HPDE6-E6E7 (cell line): ENCODE measurements around the gene GALNT6.

Experiments used
- DNase-seq: peaks from one replicate; pipeline ENCODE4 v3.0.0; 2011; ENCODE audit warnings: missing footprints; ENCODE audit errors: extremely low spot score

The GALNT6 gene

DNA sequence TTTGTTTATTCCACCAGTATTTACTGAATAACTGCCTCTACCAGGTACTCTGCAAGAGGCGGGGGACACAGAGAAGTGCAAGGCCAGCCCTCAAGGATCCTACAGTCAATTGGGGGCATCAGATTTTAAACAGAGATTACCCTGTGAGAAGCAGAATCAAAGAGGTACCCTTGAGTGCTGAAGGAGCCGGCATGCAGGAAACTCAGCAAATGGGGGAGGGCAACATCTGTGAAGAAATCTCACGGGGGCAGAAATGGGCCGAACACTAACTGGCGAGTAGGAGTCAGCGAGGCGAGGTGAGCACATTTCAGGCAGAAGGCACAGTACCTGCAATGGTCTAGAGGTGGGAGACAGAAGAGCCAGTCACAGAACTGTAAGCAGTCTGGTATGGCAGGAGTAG lies 9.0 kb downstream of the GALNT6 start:
- DNase-seq = no peak

DNA sequence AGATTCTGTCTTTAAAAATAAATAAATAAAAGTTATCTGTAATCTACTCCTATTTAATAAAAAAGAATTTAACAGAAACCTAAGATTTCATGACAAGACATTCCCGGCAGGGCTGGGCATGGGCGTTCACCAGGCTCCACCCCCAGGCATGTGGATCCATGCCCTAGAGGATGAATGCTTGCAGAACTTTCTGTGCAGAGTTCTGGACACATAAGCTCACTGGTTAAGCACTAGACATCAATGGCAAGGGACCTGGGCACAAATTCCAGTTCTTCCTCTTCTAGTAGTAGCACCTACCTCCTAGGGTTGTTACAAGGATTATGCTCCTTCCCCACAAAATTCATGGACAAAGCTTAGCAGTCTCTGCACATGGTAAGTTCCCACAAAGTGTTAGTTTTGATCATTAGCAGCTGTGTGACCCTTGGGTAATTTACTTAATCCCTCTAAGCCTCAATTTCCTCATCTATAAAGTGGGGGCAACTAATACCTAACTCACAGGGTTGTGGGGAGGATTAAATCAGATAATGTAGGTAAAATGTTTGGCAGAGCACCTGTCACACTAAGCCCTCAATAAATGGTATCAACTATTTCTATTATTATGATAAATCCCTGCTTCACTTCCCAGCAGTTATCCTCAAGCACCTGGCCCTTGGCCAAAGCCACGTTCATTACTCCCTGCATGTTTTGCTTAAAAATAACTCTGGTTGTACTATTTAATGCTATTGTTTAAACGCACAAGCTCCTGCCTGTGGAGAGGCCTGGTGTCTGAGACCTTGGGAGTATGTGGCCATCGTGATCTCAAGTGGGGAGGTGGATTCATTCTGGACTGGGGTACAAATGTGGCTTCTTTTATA lies 9.8 kb downstream of the GALNT6 start:
- DNase-seq = no peak

DNA sequence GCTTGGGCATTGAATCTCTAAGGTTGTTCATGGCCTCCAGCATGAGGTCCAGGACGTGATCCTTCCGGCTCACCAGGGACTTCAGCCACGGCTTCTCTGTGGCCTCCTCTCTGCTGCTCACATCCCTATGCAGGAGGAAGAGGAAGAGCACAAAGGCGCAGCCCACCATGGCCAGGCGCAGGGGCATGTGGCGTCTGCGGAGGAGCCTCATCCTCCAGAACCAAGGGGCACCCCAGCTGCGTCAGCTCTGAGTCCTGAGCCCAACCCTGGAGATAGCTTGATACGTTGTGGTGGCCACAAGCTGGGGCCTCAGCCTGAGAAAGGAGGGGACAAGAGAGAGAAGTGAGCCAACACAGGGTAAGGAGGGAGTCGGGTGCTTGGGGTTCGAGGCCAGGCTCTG lies 11.6 kb downstream of the GALNT6 start:
- DNase-seq = no peak

DNA sequence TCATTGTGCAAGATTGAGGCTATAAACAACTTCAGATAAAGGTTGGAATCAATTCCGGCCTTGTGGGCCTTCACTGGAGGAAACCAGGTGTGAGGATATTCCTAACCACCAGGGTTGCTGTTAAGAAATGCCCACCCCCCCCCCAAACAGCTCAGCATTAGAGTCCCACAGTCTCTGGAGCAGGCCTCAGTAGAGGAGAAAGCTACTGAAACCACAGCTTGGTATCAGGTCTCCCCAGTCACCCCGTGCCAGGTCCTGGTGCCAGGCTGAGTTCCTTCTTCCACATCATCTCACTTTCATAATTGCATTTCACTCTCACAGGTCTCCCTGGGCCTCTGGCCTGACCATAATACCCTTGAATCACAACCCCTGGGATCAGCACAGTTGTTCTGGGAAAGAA lies 12.5 kb downstream of the GALNT6 start:
- DNase-seq = no peak

DNA sequence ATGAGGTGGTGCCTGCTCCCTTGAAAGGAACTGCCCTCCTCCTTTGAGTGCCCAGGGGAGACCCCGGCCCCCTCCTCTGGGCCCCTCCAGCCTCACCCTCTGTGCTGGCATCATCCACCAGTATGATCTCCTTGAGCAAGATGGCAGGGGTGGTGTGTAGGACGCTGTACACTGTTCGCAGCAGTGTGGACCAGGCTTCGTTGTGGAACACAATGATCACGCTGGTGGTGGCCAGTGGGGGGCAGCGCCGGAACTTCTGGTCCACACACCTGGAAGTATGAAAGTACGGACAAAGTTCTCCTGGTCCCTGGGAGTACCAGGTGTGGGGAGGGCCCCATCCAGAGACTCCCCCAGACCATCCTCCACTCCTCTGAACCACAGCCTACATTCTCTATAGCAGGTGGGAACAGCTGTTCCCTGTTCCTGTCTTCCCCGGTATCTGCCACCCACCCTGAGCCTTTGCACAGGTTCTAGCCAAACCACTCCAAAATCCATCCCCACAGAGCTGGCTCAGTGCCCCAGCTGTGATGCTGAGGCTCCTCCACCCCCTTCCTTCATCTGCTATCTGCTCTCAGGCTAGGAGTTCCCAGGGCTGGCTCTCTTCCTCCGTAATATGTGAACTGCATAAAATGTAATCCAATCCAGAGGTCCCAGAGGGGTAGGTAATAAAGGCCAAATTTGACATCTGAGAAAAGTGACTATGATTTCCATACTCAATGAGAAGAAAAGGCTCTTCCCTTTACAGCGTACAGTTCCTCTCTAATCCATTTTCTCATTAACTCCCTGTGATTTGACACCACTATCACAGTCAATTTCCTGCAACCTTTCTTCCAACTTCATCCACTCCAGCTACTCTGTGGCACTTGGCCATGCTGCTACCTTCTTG lies 13.9 kb downstream of the GALNT6 start:
- DNase-seq = no peak

DNA sequence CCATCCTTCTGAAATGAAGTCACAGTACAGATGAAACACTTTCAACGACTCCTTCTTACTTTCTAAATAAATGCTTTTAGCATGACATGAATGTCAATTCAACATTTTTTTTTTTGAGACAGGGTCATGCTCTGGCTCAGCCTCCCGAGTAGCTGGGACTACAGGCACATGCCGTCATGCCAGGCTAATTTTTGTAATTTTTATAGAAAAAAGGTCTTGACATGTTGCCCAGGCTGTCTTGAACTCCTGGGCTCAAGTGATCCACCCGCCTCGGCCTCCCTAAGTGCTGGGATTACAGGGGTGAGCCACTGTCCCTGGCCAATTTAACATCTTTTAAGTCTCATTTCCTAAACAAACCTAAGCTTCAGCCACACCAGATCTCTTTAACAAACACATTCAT lies 16.4 kb downstream of the GALNT6 start:
- no peak for DNase-seq

DNA sequence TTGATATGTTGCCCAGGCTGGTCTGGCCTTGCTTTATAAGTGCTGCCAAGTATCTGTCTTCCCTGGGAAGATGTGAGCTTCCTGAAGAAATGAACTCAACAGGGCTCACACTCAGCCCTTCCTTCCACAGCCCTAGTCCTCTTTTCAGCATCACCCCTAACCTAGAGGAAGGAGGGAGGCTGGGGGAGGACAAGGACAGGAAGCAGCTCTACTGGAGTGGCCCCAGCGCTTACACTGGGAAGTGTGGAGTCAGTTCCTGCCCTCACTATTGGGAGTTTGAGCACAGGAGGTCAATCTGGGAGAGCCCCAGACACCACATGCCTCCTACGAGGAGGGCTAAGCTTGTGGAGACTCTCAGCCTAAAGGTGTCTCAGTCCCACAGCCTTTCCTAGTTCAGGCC lies 16.8 kb downstream of the GALNT6 start:
- no peak for DNase-seq

DNA sequence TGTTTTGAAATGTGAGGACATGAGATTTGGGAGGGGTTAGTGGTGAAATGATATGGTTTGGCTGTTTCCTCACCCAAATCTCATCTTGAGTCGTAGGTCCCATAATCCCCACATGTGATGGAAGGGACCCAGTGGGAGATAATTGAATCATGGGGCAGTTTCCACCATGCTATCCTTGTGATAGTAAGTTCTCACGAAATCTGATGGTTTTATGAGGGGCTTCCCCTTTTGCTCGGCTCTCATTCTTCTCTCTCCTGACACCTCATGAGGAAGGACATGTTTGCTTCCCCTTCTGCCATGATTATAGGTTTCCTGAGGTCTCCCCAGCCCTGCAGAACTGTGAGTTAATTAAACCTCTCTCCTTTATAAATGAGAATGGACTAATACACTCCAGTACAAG lies 18.0 kb downstream of the GALNT6 start:
- no peak for DNase-seq

DNA sequence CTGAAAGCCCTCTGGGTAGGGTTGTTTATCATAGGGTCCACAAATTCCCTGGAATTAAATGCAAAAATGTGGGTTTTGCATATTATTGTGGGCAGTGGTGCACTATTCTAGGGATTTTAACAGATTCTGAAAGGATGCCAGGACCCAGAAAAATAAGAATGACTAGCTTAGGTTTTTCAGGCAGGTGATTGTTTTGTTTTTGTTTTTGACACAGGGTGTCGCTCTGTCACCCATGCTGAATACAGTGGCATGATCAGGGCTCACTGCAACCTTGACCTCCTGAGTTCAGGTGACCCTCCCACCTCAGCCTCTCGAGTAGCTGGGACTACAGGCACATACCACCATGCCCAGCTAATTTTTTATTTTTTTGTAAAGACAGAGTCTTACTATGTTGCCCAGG lies 19.2 kb downstream of the GALNT6 start:
- no peak for DNase-seq

DNA sequence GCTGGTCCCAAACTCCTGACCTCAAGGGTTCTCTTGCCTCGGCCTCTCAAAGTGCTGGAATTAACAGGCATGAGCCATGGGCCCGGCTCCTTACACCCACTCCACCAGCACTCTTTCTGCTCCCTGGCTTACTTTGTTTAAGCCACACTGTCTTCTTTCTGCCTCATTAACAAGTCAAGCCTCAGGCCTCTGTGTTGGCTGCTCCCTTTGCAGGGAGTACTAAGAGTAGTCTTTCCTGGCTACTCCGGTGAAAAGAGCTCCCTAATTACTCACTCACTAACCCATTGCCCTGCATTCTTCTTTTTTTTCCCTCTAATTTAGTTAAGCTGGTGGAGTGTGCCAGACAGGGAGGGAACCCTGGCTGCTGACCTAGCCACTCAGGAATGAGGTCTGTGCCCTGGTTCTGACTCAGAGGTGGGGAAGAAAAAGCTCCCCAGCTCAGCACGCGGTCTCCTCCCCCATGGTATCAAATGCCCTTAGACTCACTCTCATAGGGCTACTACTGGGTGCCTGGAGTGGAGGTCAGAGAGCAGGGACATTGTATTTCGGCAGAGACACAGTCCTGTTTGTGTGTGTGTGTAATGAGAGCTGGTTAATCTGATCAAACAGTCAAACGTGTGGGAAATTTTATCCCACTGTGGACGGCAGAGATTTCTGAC lies 19.8 kb downstream of the GALNT6 start:
- peak; percentile 98 for DNase-seq

DNA sequence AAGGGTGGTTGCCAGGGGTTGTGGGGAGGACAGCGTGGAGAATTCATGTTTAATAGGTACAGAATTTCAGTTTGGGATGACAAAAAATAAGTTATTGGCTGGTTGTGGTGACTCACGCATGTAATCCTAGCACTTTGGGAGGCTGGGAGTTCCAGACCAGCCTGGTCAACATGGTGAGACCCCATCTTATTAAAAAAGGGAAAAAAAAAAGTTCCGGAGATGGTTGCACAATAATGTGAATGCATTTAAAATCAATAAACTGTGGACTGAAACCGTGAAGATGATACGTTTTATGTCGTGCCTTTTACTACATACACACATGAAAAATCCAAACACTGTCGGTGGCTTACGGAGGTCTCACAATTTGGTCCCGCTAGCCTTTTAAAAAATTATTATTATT lies 20.5 kb downstream of the GALNT6 start:
- DNase-seq = no peak

DNA sequence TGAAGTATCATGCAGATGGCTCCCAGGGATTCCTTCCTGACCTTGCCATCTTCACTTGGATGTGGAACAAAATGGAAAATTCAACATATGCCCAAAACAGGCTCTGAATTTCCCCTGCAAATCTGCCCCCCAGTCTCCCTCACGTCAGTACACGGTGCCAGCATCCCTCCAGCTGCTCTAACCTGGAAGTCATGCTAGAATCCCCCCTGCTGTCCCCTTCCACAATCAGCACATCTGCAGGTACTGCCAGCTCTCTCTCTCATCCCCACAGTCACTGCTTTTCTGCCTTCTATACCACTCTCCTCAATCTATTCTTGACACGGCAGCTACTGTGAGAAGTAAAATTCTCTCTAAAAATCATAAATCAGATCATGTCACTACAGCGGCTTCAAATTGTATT lies 21.6 kb downstream of the GALNT6 start:
- DNase-seq = no peak

DNA sequence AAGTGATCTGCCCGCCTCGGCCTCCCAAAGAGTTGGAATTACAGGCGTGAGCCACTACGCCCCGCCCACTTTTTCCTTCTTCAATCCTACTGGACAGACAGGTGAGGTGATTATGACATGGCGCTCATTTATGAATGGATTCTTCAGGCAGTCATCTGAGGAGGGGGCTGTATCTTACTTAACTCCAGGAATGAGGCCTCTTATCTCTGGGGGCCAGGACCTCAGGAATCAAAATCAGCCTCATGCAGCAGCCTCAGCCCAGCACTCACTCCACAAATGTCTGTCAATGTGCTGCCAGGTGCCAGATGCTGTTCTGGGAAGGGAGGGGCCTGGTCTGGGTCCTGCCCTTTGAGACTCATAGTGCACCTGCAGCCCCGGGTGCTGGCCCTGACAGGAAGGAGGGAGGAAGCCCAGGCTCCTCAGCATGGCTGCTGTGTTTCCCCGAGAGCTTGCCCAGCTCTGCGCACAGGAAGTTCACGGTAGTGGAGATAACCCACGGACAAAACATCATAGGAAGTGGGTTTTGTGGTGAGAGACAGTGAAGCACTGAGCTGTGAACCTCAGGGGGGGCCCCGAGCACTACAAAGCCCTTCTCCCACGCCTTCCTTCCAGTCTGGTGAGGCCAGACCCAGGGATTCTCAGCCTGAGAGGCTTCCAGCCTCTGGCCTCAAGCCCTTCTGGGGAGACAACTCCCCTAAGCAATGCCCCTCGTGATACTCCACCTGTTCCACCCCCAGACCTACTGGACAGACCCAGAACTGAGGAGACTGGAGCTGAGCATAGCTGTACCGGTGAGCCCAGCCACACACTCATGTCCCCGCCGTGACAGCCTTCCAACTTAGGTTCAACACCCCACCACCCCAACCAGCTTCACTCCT lies 22.3 kb downstream of the GALNT6 start:
- DNase-seq = no peak

DNA sequence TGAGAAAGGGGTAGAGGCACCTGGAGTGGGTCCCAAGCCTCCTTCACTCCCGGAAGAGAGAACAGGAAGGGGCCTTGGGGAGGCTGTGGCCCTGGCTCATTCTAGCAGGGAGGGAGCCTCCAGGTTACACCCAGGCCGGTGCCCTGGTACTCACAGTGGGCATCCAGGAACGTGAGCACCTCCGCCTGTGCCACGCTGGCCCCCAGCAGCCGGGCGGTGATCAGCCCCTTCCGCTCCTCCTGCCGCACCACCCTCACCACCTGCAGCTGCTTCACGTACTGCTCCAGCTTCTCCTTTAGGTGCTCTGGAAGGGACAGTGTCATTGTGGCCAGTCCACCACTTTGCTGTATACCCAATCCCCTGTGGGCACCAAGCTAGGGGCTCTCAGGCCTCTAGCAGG lies 25.9 kb downstream of the GALNT6 start:
- DNase-seq = no peak

DNA sequence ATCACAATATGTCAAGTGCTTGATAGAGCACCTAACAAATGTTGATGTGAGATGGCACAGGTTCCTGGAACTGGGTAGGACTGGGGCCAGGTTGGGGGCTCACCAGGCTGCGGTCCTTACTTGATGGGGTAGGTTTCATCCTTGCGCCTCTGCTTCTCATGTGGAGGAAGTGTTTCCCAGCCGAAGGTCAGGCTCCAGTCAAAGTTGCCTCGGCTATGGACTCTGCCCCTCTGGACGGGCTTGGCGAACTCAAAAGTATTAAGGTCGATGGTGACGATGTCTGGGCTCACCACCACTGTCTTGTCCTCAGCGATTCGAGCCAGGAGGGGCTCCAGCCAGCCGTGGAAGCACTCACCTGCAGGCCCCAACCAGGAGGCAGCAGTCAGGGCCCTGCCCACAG lies 27.2 kb downstream of the GALNT6 start:
- no peak for DNase-seq

DNA sequence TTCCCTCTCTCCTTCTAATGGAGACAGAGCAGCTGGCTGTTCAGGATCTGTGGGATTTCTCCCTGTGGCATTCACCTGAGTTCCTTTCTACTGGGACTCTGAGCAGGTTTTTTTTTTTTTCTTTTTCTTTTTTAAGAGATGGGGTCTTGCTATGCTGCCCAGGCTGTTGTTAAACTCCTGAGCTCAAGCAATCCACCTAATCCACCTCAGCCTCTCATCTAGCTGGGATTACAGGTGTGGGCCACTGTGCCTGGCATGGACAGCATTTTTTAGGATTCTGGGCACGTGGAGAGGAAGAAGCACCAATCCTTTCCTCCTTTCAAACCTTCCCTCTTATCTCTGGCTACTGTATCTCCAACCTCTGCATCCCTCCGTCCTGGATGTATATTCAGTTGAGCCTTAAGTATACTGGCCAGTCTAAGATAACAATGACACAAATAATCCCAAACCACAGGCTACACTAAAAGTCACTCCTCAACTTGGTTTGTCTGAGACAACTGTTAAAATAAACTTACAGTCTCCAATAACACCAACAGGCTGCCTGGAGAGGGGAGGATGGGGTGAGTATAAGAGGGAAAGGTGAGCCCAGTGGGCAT lies 28.4 kb downstream of the GALNT6 start:
- no peak for DNase-seq

DNA sequence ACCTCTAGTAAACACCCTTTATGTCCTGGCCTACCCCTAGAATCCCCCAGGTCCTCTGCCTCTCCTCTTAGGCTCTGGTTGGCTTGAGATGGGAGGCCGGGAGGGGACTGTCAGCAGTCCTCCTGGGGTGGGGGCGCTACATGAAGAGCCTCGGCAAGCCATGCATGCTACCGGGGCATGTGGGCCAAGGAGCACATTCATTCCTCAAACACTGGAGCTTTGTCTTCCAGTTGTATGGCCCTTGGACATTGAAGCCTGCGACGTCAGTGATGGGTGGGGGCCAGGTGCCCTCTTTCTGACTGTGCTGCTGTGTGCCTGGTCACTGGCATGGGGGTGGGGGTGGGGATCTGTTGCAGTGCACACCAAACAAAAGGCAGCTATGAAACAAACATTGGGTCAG lies 28.9 kb downstream of the GALNT6 start:
- no peak for DNase-seq

DNA sequence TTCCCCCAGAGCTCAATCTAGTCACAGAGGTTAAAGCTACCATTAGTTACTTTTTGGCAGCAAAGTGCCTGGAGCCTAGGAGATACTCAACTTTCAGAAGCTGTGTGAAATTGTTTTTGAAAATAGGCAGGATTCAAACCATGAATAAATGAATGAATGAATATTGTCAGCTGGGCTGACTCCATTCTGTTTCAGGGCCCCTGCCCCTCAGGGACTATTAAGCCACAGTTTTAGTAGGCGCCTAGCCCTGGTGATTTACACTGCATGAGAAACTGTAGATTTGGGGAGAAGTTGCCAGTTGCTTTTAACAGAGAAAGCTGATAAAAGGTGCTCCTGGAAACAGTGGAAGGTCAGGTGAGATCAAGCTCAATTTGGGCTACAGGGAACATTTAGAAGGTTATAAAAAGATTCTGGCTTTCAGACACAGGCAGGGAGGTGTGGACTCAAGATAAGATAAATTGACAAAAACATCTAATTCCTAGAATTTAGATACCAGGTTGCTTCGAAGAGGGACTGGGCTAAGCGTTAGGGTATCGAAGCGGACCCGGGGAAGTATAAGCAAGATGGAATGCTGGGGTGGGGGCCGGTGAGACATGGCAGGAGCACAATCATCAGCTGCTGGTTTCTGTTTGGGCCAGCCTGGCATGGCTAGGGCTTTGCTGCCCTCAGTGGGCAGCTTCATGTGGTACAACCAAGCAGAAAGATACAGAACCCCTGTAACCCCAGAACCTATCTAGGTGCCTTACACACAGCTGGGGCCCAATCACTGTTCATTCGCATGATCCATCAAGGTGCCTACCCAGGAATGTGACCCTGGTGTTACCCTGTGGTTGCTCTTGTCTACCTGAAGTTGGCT lies 29.8 kb downstream of the GALNT6 start:
- DNase-seq = no peak

DNA sequence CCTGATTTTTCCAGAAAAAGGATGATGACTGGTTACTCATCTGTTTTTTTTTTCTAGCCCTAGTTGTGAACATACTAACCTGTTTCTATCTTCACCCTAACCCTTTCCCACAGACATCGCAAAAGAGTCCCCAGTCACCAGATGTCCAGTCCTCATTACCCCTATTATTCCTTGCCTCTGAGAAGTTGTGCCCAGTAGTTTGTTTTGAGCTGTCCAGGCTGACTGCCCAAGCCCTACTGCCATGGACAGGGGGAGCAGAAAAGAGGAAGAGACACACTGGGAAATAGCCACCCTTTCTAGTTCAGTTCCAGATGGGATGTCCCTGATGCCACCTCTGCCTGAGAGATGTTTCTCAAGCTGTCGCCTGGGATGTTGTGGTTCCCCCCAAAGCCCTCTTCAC lies 30.9 kb downstream of the GALNT6 start:
- no peak for DNase-seq

DNA sequence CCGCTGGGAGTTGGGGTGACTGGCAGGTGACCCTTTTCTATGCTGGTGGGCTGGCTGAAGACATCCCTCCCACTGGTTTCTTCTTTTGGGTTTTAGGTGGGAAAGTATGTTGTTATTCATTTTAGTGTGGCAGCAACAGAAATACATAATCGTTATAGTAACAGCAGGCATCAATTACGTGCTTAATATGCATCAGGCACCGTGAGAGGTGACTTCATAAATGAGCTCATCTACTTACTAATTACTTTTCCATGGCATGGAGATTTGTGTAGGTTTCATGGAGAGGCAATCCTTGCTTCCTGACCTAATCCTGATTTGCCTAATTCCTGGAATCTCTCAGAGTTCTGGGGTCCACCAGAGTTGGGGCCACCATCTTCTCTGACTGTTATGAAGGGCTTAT lies 31.4 kb downstream of the GALNT6 start:
- DNase-seq = no peak
